Osteoblast (primary cell): ENCODE data around the gene CPTP. TPM values are rescaled to one million over a fixed set of nuclear protein-coding genes. Genes with fewer than 3 reads are reported as not detected.
A peak's percentile ranks its signal among the peaks of the same experiment; 100 is the strongest.

Experiments used
- DNase-seq: peaks from one replicate; pipeline ENCODE4 v3.0.0; 2011; ENCODE audit warnings: low spot score, mixed read lengths; ENCODE audit not compliant: insufficient read length; ENCODE audit errors: missing footprints
- H2AFZ ChIP-seq: 2 replicates; pipeline ENCODE4 v1.6.0; 2011; ENCODE audit warnings: mild to moderate bottlenecking, low read length
- H3K27ac ChIP-seq: 2 replicates; pipeline ENCODE4 v1.5.1; 2011; ENCODE audit warnings: mild to moderate bottlenecking, low read depth, low read length, moderate library complexity
- H3K27me3 ChIP-seq: 2 replicates; pipeline ENCODE4 v1.6.0; 2012; ENCODE audit warnings: mild to moderate bottlenecking, control low read depth, inconsistent platforms, low read length, moderate library complexity; ENCODE audit not compliant: insufficient read depth
- H3K36me3 ChIP-seq: 2 replicates; pipeline ENCODE4 v1.5.1; 2011; ENCODE audit warnings: mild to moderate bottlenecking, low read length, control low read depth, moderate library complexity; ENCODE audit not compliant: insufficient read depth
- H3K4me1 ChIP-seq: 2 replicates; pipeline ENCODE4 v1.5.1; 2011; ENCODE audit warnings: mild to moderate bottlenecking, low read length, control low read depth, moderate library complexity; ENCODE audit not compliant: insufficient read depth
- H3K4me2 ChIP-seq: 2 replicates; pipeline ENCODE4 v1.6.0; 2011; ENCODE audit warnings: mild to moderate bottlenecking, low read length; ENCODE audit not compliant: insufficient read depth
- H3K4me3 ChIP-seq: fragments of 200-600 bp; sonication (generic); 3 replicates; pipeline ENCODE4 v1.5.1; 2012; ENCODE audit warnings: mild to moderate bottlenecking, low read length, inconsistent platforms; ENCODE audit not compliant: insufficient read depth
- H3K79me2 ChIP-seq: 2 replicates; pipeline ENCODE4 v1.6.0; 2012; ENCODE audit warnings: mild to moderate bottlenecking, low read length, control low read depth, inconsistent platforms; ENCODE audit not compliant: insufficient read depth
- H3K9me3 ChIP-seq: 2 replicates; pipeline ENCODE4 v1.5.1; 2011; ENCODE audit warnings: low read depth, low read length, control low read depth
- H4K20me1 ChIP-seq: 2 replicates; pipeline ENCODE4 v1.6.0; 2012; ENCODE audit warnings: mild to moderate bottlenecking, low read length, control low read depth; ENCODE audit not compliant: insufficient read depth
- CTCF ChIP-seq: IDR thresholded peaks from 2 replicates; pipeline ENCODE4 v1.5.1; 2011; ENCODE audit warnings: mild to moderate bottlenecking, low read depth, low read length, moderate library complexity; ENCODE audit errors: extremely low read depth
- total RNA-seq: library from RNA; depleted of rRNA; stranded (reverse); fragments of >200 nt; gene quantifications from 2 replicates; pipeline ENCODE4 v1.2.3, GENCODE V29; 2012

The CPTP gene
- total RNA-seq, 1 donor, result 13.8 TPM

GRCh38 chr1:1306070-1306660 lies 18.4 kb upstream of the CPTP start:
- TF ChIP-seq CTCF, result peak; percentile 30
- Histone ChIP-seq H3K4me1 (peaks cover 34% of the 10 kb centered on the region), H3K9me3 (no peaks in the 10 kb centered on the region), H2AFZ (no peak overlapping the region), H3K4me2 (peak overlapping the region; percentile 89), H3K79me2 (peaks cover 62% of the 10 kb centered on the region), H3K36me3 (peaks cover 12% of the 10 kb centered on the region), H3K27ac (peak overlapping the region; percentile 51), H4K20me1 (peaks cover 55% of the 10 kb centered on the region), H3K4me3 (peak overlapping the region; percentile 86), H3K27me3 (no peaks in the 10 kb centered on the region)
- DNase-seq, result peak; percentile 94

GRCh38 chr1:1306661-1307260 lies 17.8 kb upstream of the CPTP start:
- Histone ChIP-seq H3K4me1 (peaks cover 34% of the 10 kb centered on the region), H3K79me2 (peaks cover 62% of the 10 kb centered on the region), H2AFZ (no peak overlapping the region), H3K27ac (peak overlapping the region; percentile 28), H3K36me3 (peaks cover 18% of the 10 kb centered on the region), H3K9me3 (no peaks in the 10 kb centered on the region), H3K27me3 (no peaks in the 10 kb centered on the region), H3K4me2 (peak overlapping the region; percentile 89), H4K20me1 (peaks cover 53% of the 10 kb centered on the region), H3K4me3 (peak overlapping the region; percentile 86)
- no peak for DNase-seq
- no peak for TF ChIP-seq CTCF

GRCh38 chr1:1307261-1307922 lies 17.2 kb upstream of the CPTP start:
- no peaks in the 10 kb centered on the region for H3K27me3 ChIP-seq
- peaks cover 60% of the 10 kb centered on the region for H3K79me2 ChIP-seq
- H2AFZ ChIP-seq, result no peak overlapping the region
- no peaks in the 10 kb centered on the region for H3K9me3 ChIP-seq
- DNase-seq, result peak; percentile 95
- peaks cover 18% of the 10 kb centered on the region for H3K36me3 ChIP-seq
- no peak for TF ChIP-seq CTCF
- H3K4me2 ChIP-seq, result peak overlapping the region; percentile 89
- peaks cover 34% of the 10 kb centered on the region for H3K4me1 ChIP-seq
- H3K4me3 ChIP-seq, result peak overlapping the region; percentile 86
- H3K27ac ChIP-seq, result peak overlapping the region; percentile 28
- H4K20me1 ChIP-seq, result peaks cover 47% of the 10 kb centered on the region
